GM18499 (cell line): Measurements from ENCODE around the gene TMEM192.
"Not testable (repeated sequence)": the region's sequence is repeated elsewhere in the genome, so short reads cannot be mapped to it uniquely, and the experiment has no call there.

Experiments used
- ATAC-seq: cut with Tn5 transposase; IDR thresholded peaks from one replicate; pipeline ENCODE4 v1.9.1; 2021; ENCODE audit warnings: moderate number of reproducible peaks; ENCODE audit not compliant: insufficient read depth, unreplicated experiment

The TMEM192 gene

DNA sequence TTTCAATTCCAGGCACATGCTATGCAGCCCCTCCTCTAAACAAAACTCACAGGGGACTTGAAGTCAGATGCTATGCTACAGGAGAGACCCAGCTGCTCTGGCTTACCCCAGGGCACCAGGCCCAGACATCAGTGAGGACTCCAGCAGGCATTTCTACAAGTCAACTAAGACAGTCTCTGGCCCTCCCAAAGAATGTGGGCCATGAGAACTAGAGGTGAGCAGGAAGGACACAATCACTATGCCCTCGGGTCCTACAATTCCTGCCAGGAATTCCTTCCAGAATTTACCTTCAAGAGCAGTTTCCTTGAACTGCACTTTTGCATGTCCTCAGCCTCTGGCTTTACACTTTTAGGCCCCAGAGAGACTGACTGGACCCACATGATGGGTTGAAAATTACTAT, 17.4 kb downstream of the TMEM192 start:
- no peak for ATAC-seq

DNA sequence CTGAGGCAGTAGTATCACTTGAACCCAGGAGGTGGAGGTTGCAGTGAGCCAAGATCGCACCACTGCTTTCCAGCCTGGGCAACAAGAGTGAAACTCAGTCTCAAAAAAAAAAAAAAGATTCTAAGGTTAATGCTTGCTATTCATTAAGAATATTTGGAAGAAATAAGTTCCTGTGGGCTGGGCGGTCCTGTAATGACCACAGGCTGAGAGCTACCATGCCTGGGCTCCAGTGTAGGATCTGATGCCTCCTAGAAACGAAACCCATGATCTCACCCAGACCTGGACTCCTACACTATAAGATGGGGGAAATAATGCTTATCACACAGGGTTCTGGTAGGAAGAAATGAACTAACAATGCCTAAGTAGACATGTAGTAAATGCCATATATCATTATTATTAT, 17.8 kb downstream of the TMEM192 start:
- ATAC-seq: no peak

DNA sequence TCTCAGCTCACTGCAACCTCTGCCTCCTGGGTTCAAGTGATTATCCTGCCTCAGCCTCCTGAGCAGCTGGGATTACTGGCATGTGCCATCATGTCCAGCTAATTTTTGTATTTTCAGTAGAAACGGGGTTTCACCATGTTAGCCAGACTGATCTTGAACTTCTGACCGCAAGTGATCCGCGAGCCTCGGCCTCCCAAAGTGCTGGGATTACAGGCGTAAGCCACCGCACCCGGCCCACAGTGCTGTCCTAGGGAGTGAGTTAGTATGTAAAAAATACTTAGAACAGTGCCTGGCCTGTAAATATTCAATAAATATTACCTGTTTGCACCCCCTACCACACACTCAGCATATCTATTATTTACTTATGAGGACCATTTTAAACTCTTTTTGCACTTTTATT, 20.5 kb downstream of the TMEM192 start:
- not testable (repeated sequence) for ATAC-seq

DNA sequence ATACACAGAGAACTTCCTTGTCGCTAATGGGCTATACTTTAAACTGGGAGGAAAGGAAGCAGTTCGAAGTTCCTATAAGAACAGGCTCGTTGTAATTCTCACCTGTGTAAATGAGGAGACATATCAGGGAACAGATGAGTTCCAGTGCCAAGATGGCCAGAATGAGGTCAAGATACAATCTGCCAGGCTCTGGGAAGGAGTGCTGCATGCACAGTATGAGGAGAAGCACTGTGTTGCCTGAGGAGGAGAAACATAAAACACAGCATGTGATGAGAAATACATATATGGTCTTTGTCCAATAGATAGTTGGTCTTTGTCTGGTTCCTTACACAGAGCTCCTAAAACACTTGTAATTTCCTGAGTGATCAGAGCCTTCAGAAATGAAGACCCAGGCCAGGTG, 24.3 kb downstream of the TMEM192 start:
- ATAC-seq: no peak

DNA sequence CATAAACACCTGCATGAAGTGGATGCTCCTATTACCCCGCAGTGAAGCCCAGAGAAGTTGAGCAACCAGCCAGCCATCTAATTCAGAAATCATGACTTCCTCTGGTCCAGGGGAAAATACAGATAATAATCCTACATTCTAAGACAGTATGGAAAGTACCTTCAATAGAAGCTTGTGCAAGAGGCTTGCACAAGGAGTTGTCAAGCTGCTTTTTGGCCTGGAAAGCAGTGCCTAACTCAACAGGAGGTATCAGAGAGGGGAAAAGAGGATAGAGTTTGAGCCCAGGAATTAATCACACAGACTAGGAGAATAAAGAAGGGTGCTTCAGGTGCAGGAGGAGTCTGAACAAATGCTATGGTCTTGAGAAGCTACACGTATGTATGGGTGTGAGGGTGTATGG, 26.7 kb downstream of the TMEM192 start:
- ATAC-seq: no peak

DNA sequence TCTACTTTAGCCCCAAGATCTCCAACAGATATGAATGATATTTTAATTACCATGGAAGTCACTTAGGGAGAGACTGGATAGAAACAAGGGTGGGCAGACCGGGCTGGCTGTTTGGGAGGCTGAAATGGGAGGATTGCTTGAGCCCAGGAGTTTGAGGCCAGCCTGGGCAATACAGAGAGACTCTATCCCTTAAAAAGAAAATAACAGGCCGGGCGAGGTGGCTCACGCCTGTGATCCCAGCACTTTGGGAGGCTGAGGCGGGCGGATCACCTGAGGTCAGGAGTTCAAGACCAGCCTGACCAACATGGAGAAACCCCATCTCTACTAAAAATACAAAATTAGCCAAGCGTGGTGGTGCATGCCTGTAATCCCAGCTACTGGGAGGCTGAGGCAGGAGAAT, 27.9 kb downstream of the TMEM192 start:
- not testable (repeated sequence) for ATAC-seq

DNA sequence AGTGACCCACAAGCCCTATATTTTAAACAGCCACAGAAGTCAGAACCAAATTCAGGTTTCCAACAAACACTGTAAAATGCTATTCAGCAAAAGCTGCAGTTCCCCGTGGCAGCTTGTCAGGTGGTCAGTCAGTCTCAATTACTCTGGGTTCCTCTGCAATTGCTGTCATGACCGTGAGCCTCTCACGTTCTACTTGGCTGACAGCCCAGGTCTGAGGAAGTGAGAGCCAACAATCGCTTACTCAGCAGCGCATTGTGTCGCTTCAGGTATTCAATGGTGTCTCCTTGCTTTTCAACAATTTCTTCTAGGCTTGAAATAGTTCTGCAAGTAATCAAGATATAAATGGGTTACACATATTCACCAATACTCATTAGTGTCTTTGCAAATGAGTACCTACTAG, 33.2 kb downstream of the TMEM192 start:
- no peak for ATAC-seq

DNA sequence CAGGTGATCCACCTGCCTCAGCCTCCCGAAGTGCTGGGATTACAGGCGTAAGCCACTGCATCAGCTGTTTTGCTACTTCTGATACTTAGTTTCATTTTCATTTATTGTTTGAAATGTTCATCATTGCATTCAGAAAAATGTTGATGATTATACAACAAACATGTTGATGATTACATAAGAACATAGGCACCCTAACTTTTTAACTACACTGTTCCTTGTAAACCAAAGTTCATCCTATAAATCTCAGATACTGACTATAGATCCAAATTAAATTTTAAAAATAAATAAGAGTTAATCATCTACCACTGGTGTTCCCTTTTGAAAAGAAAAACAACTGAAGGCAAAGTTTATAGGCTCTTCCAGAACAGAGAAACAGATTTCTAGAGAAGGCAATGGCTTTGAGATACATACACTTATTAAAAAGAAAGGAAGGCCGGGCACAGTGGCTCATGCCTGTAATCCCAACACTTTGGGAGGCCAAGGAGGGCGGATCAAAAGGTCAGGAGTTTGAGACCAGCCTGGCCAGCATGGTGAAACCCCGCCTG, 35.6 kb downstream of the TMEM192 start:
- ATAC-seq: no peak

DNA sequence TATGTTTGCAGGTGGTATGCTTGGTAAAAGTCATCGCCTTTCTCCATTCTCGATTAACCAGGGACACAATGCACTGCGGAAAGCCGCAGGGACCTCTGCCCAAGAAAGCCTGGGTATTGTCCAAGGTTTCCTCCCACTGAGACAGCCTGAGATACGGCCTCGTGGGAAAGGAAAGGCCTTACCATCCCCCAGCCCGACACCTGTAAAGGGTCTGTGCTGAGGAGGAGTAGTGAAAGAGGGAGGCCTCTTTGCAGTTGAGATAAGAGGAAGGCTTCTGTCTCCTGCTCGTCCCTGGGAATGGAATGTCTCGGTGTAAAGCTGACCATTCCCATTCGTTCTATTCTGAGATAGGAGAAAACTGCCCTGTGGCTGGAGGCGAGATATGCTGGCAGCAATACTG, 39.3 kb downstream of the TMEM192 start:
- not testable (repeated sequence) for ATAC-seq

DNA sequence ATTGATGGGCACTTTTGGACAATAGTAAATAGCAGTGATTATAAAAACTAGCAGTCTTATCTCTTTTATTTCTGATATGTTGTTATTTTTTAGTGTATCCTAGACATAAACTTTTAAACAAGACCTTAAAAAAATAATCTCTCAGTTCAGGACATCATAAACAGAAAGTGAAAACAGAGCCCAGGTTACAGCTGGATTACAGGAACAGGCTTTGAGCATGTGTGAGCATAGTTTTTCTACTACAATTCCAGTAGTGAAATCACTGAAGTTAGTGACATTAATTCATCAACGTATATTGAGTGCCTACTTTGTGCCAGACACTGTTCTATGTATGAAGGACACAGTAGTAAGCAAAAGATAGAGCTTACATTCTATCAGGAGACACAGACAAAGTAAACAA, 42.1 kb downstream of the TMEM192 start:
- ATAC-seq: no peak

DNA sequence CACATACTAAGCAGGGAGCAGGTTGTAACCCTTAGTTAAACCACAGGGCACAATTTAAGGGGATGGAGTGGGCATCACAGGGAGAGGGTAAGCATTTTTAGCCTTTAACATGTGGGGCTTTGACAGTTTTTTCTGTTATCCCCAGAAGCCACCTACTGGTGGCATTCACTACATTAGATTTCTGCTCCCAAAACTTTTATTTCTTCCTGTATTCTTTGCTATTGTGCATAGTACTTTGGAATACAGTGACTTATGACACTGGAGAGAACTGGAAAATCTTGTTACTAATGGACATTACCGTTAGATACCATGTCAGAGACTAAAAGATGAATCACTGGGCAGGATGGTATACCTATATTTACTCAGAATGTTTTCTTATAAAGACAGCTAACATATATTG, 51.7 kb downstream of the TMEM192 start:
- no peak for ATAC-seq

DNA sequence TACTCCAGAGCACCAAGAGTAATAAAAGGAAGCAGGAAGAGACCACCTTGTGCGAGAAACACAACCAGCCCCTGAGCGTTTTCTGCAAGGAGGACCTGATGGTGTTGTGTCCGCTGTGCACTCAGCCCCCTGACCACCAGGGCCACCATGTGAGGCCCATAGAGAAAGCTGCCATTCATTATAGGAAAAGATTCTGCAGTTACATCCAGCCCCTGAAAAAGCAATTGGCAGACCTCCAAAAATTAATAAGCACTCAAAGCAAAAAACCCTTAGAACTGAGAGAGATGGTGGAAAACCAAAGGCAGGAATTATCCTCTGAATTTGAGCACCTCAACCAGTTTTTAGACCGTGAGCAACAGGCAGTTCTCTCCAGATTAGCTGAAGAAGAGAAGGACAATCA, 53.3 kb downstream of the TMEM192 start:
- no peak for ATAC-seq

DNA sequence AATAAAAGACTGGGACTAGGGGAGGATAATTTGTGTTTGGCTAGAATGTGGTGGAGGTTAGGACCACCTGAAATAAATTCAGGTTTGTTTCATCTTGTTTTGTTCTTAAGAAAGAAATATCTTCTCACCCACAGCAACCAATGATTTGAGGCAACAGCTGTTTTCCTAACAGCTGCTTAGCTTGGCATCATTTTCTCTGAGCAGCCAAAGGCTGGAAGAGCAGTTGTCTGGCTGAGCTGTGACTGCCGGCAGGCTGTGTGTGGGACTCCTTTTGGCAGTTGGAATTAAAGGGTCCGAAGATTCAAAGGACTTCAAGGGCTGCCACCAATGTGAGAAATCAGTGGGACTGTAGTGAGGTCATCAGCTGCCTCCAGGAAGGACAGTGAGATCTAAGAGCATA, 54.0 kb downstream of the TMEM192 start:
- no peak for ATAC-seq

DNA sequence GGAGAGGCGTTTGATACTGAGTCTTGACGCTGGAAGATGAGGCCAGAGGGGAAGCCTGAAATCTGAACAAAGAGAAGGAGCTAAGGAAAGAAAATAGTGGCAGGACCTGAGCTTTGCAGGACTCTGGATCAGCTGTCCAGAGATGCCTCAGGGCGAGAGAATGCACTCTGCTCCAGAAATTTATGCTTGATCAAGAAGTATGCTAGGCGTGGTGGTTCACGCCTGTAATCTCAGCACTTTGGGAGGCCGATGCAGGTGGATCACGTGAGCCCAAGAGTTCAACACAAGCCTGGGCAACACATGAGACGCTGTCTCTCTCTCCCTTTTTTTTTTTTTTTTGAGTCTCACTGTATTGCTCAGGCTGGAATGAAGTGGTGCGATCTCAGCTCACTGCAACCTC, 57.1 kb downstream of the TMEM192 start:
- no peak for ATAC-seq

DNA sequence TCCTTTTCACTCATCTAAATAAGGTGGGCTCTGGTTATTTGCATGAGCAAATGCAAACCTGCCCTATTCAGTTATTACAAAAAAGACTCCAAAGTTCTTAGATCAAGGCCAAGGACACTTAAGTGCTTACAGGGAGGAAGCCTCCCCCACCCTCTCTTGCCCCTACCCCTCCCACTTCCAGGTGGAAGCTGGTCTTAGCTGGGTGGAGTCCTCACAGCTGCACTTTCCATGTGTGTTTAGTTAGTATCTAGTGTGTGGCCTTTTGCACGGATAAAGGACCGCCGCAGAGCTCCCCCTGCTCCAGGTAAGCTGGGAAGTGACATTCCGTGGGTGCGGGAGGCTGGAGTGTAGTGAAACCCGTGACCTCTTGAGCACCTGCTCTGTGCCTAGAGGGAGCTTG, 59.0 kb downstream of the TMEM192 start, which contains the start of gene TRIM75:
Gene TRIM75, plus strand, starts transcription at position 222 of the 400 bp plus-strand sequence. CDS start 5,282 bp downstream, outside the sequence.
- ATAC-seq: no peak

DNA sequence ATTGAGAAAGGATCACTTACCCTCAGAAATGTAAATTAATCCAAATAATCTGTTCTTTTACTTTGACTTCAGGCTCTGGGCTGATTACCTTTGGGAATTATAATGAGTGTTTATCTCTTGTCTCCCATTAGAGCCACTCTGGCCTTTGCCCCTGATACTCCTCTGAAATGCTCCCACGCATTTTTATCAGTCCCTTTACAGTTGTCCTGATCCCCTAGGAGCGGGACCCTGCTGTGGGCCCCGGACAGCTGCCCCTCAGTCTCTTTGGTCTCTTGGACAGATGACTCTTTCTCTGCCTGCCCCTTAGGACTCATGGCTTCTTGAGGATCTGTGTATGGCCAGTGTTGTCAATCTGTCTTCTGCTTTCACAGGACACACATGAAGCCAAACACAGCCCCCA, 60.0 kb downstream of the TMEM192 start:
- no peak for ATAC-seq

DNA sequence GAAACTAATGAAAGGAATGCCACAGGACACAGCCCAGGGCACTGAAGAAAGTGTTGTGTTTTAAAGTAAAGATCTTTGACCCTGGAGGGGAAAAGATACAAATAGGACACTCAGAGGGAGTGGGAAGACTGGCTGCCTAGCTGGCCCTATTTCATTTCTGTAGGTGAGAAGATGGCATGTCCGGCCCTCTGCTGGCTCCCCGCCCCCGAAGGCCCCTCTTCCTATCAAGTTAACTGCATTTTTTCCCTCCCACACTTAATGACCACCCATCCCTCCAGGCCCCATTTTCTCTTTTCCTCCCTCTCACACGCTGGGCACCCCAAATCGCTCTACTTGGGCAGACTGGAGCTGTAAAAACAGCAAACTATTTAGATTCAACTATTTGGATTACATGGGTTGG, 64.5 kb downstream of the TMEM192 start:
- ATAC-seq: no peak

DNA sequence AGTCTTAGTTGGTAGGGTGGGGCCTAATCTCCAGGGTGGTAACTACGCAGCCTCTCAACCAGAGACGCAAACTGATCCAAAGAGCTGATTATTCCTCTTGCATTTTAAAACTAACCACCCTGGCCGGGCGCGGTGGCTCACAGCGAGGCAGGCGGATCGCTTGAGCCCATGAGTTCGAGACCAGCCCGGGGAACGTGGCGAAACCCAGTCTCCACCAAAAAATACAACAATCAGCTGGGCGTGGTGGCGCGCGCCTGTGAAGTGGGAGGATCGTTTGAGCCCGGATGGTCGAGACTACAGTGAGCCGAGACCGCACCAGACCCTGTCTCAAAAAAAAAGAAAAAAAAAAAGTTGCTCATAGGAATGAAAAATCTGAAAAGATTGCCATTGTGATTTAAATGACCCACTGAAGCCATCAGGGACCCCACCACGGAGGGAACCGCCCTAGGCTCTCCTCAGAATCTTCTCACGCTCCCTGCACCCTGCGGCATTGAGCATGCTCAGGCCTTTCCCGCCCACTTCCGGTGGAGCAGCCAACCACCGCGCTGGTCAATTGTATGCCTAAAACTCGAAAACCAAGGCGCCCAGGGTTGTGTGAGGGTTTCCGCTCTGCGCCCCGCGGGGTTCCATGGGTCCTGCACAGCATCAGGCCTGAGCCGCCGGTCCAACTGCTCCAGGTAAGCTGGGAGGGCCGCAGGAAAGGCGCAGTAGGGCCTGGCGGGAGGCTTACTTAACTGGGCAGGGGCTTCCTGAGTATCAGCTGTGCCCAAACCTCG, 81.0 kb downstream of the TMEM192 start, which contains the start of gene TRIM60:
Gene TRIM60, plus strand, starts transcription at position 564 of the 776 bp plus-strand sequence. CDS start 8,074 bp downstream, outside the sequence.
- ATAC-seq: no peak

DNA sequence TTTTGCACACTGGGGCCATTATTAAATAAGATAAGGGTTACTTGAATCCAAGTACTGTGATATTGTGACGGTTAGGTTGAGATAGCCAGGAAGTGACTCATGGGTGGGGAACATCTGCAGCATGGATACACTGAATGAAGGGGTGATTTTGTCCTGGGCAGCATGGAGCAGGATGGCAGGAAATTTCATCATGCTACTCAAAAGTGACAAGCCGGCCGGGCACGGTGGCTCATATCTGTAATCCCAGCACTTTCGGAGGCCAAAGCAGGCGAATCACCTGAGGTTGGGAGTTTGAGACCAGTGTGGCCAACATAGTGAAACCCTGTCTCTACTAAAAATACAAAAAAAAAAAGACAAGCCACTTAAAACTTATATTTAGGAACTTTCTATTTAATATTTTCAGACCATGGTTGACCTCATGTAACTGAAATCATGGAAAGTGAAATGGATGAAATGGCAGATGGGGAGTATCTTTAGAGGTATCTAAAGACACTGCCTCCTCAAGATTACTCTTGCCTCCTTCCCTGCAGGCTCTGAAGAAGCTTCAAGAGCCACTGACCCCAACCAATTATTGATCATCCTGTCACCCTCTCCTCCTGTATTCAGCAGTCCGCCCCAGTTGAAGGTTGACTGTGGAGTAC, 84.8 kb downstream of the TMEM192 start:
- ATAC-seq: no peak

DNA sequence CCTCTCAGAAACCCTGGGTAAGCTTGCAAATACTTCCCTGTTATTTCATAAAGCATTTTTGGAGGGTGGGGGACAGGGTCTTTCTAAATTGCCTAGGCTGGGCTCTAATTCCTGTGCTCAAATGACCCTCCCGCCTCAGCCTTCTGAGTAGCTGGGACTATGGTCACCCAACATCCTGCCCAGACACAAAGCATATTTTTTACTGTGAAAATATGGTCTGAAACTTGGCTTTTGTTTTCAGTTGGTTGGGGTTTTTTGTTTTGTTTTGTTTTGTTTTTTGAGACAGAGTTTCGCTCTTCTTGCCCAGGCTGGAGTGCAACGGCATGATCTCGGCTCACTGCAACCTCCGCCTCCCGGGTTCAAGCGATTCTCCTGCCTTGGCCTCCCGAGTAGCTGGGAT, 86.9 kb downstream of the TMEM192 start:
- ATAC-seq: not testable (repeated sequence)
